OCI-LY3 (cell line): Measurements from ENCODE around the gene TAF5L.

Experiments
- H2AFZ ChIP-seq: fragments of 200-600, 300-600 bp; shearing (Covaris generic); 2 replicates; pipeline ENCODE4 v1.6.0; 2014; ENCODE audit warnings: antibody characterized with exemption, low read depth, low read length
- H3K27ac ChIP-seq: fragments of 200-600, 300-600 bp; sonication (generic); 2 replicates; pipeline ENCODE4 v1.5.1; 2014; ENCODE audit warnings: mild to moderate bottlenecking, low read length, moderate library complexity, mixed read lengths
- H3K27me3 ChIP-seq: fragments of 200-600, 300-600 bp; sonication (generic); 2 replicates; pipeline ENCODE4 v1.6.1; 2014; ENCODE audit warnings: low read depth, low read length, mixed read lengths
- H3K36me3 ChIP-seq: fragments of 200-600, 300-600 bp; sonication (generic); replicated peaks from 2 replicates; pipeline ENCODE3; 2014; ENCODE audit warnings: low read depth, low read length, mixed read lengths
- H3K4me1 ChIP-seq: fragments of 300-600, 200-600 bp; sonication (generic); 2 replicates; pipeline ENCODE4 v1.6.1; 2014; ENCODE audit warnings: low read length, mixed read lengths
- H3K4me2 ChIP-seq: fragments of 200-600, 300-600 bp; sonication (generic); 2 replicates; pipeline ENCODE4 v1.6.1; 2014; ENCODE audit warnings: low read length, mixed read lengths
- H3K4me3 ChIP-seq: fragments of 300-600, 200-600 bp; sonication (generic); 2 replicates; pipeline ENCODE4 v1.5.1; 2014; ENCODE audit warnings: antibody characterized with exemption, mild to moderate bottlenecking, low read length, moderate library complexity
- H3K79me2 ChIP-seq: fragments of 300-600, 200-600 bp; shearing (Covaris generic); 2 replicates; pipeline ENCODE4 v1.6.1; 2014; ENCODE audit warnings: mild to moderate bottlenecking, low read length, mixed read lengths
- H3K9ac ChIP-seq: fragments of 300-600, 200-600 bp; shearing (Covaris generic); 2 replicates; pipeline ENCODE4 v1.6.0; 2014; ENCODE audit warnings: mild to moderate bottlenecking, low read length, moderate library complexity
- H3K9me3 ChIP-seq: fragments of 200-600, 300-600 bp; shearing (Covaris generic); 2 replicates; pipeline ENCODE4 v1.6.1; 2014; ENCODE audit warnings: low read length, mixed read lengths; ENCODE audit not compliant: insufficient read depth
- H4K20me1 ChIP-seq: fragments of 200-600, 300-600 bp; sonication (generic); 2 replicates; pipeline ENCODE4 v1.6.1; 2016; ENCODE audit warnings: low read length, mixed read lengths; ENCODE audit not compliant: insufficient read depth
- EZH2phosphoT487 ChIP-seq: fragments of 200-600 bp; shearing (Covaris generic); IDR thresholded peaks from 2 replicates; pipeline ENCODE4 v1.6.1; 2018; ENCODE audit warnings: antibody characterized with exemption, mixed run types, low read depth
- TF ChIP-seq, protein P1 (sequence below): fragments of 200-600, 300-600 bp; sonication (generic); IDR thresholded peaks from 2 replicates; pipeline ENCODE4 v1.5.1; 2014; ENCODE audit warnings: antibody characterized with exemption, low read length, low read depth

TAF5L gene

GRCh38 chr1:229621663-229622062, 4.3 kb downstream of the TAF5L start:
- Histone ChIP-seq H4K20me1 (peaks cover 61% of the 10 kb centered on the region), H3K36me3 (no peaks in the 10 kb centered on the region), H3K9me3 (no peaks in the 10 kb centered on the region), H3K4me1 (peaks cover 27% of the 10 kb centered on the region), H3K4me2 (no peak overlapping the region), H2AFZ (no peak overlapping the region), H3K79me2 (peaks cover 94% of the 10 kb centered on the region), H3K4me3 (no peak overlapping the region), H3K27ac (no peak overlapping the region), H3K27me3 (no peaks in the 10 kb centered on the region), H3K9ac (no peak overlapping the region)
- TF ChIP-seq, protein P1, sequence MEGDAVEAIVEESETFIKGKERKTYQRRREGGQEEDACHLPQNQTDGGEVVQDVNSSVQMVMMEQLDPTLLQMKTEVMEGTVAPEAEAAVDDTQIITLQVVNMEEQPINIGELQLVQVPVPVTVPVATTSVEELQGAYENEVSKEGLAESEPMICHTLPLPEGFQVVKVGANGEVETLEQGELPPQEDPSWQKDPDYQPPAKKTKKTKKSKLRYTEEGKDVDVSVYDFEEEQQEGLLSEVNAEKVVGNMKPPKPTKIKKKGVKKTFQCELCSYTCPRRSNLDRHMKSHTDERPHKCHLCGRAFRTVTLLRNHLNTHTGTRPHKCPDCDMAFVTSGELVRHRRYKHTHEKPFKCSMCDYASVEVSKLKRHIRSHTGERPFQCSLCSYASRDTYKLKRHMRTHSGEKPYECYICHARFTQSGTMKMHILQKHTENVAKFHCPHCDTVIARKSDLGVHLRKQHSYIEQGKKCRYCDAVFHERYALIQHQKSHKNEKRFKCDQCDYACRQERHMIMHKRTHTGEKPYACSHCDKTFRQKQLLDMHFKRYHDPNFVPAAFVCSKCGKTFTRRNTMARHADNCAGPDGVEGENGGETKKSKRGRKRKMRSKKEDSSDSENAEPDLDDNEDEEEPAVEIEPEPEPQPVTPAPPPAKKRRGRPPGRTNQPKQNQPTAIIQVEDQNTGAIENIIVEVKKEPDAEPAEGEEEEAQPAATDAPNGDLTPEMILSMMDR = no peak
- no peak for TF ChIP-seq EZH2phosphoT487

GRCh38 chr1:229620876-229621275, 5.0 kb downstream of the TAF5L start:
- H3K36me3 ChIP-seq = no peaks in the 10 kb centered on the region
- TF ChIP-seq, protein P1 = no peak
- no peak for TF ChIP-seq EZH2phosphoT487
- H3K4me3 ChIP-seq = no peak overlapping the region
- no peak overlapping the region for H3K4me2 ChIP-seq
- H3K79me2 ChIP-seq = peaks cover 94% of the 10 kb centered on the region
- peaks cover 62% of the 10 kb centered on the region for H4K20me1 ChIP-seq
- peaks cover 27% of the 10 kb centered on the region for H3K4me1 ChIP-seq
- H2AFZ ChIP-seq = no peak overlapping the region
- no peak overlapping the region for H3K9ac ChIP-seq
- no peak overlapping the region for H3K27ac ChIP-seq
- H3K9me3 ChIP-seq = no peaks in the 10 kb centered on the region
- H3K27me3 ChIP-seq = no peaks in the 10 kb centered on the region

DNA sequence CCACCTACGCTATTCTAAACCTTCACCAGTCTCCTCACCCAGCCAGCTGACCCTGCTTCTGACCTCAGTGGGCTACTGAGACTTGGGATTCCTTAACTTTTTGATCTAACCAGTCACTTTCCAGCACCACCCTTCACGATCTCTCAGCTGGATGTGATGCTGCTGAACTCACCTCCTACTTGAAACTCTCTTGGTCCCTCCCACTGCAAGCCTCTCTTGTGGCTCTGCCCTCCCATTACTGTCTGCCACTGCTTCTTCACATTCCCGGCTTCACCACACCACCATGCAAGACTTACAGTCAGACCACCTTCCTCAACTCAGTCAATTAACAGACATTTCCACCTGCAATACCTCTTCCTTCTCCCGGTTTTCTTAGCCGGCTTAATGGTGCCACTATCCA, 6.3 kb downstream of the TAF5L start:
- Histone ChIP-seq H2AFZ (no peak overlapping the region), H3K27me3 (no peaks in the 10 kb centered on the region), H3K36me3 (no peaks in the 10 kb centered on the region), H3K4me1 (peaks cover 25% of the 10 kb centered on the region), H3K9ac (no peak overlapping the region), H3K9me3 (no peaks in the 10 kb centered on the region), H3K4me2 (no peak overlapping the region), H3K4me3 (no peak overlapping the region), H3K79me2 (peaks cover 95% of the 10 kb centered on the region), H3K27ac (no peak overlapping the region), H4K20me1 (peaks cover 64% of the 10 kb centered on the region)
- TF ChIP-seq, protein P1 = no peak
- no peak for TF ChIP-seq EZH2phosphoT487

- H3K79me2 ChIP-seq = peaks cover 95% of the 10 kb centered on the region
- H3K4me2 ChIP-seq = no peak overlapping the region
- peaks cover 58% of the 10 kb centered on the region for H4K20me1 ChIP-seq
- H3K4me3 ChIP-seq = no peak overlapping the region
- H3K27ac ChIP-seq = no peak overlapping the region
- peaks cover 4% of the 10 kb centered on the region for H3K36me3 ChIP-seq
- H3K9me3 ChIP-seq = no peaks in the 10 kb centered on the region
- no peaks in the 10 kb centered on the region for H3K27me3 ChIP-seq
- TF ChIP-seq EZH2phosphoT487 = no peak
- TF ChIP-seq, protein P1 = no peak
- H3K9ac ChIP-seq = no peak overlapping the region
- H2AFZ ChIP-seq = no peak overlapping the region
- H3K4me1 ChIP-seq = peaks cover 19% of the 10 kb centered on the region
Measured at GRCh38 chr1:229619002-229619401, 6.9 kb downstream of the TAF5L start.
